ENCODE measurements around the gene TNNI3.

GRCh38 chr19:55137915-55138314, 19.6 kb downstream of the TNNI3 start:
- TF ChIP-seq EZH2 (IDR thresholded peaks at IDR 0.05; ENCODE audit: borderline replicate concordance, low read depth, low read length, severe bottlenecking) (no peak), CTCF (IDR thresholded peaks at IDR 0.05; ENCODE audit: extremely low read depth in 1 of 2, insufficient read depth in 1 of 2, low read depth in 1 of 2, low read length in 2 of 2) (no peak), POLR2AphosphoS5 (IDR thresholded peaks at IDR 0.05; ENCODE audit: insufficient read depth, low read depth, low read length) (no peak)
